HCT116 (cell line): ENCODE data around the gene ZNF382. TPM values are rescaled to one million over a fixed set of nuclear protein-coding genes. Genes with fewer than 3 reads are reported as not detected.

ENCODE experiments used
- ATAC-seq: fragments of 200-7000 bp; cut with Tn5 transposase; 2 replicates; pipeline ENCODE4 v1.9.1; 2020; ENCODE audit warnings: mild to moderate bottlenecking, moderate library complexity
- BruUV-seq: library from RNA; stranded (reverse); fragments of 400-500 nt; replicated peaks from 2 replicates; lab custom pipeline; 2021; lab: Mats Ljungman, UMichigan
- CTCF ChIA-PET: fragments of 300-600 bp; sonication (Branson Sonifier 250); formaldehyde crosslinking; loops from one replicate; lab custom pipeline; 2021; ENCODE audit warnings: antibody characterized with exemption; lab: Charles Lee
- POLR2A ChIA-PET: fragments of 300-600, 350-600 bp; sonication (Branson Sonifier 250); formaldehyde crosslinking; loops from one replicate; lab custom pipeline; 2021; ENCODE audit warnings: antibody characterized with exemption; lab: Charles Lee
- RAD21 ChIA-PET, 2 experiments: fragments of 300-600 bp; sonication (Branson Sonifier 250); formaldehyde crosslinking; loops; one replicate each; lab custom pipeline; 2023; ENCODE audit warnings: low total read pairs in 2 of 2; ENCODE audit not compliant: uncharacterized antibody in 2 of 2, unreplicated experiment in 2 of 2, low non-redundant PET in 1 of 2; lab: Charles Lee
- DNase-seq: peaks from one replicate; pipeline ENCODE4 v3.0.0-alpha.2; 2010; ENCODE audit warnings: low read depth, low spot score
- H2AFZ ChIP-seq: fragments of 200-600 bp; shearing (Covaris generic), sonication (generic); 2 replicates; pipeline ENCODE4 v1.6.1; 2017; ENCODE audit warnings: low read depth, mixed run types, mixed read lengths, antibody characterized with exemption, low read length; ENCODE audit not compliant: poor library complexity, severe bottlenecking
- H3K27ac ChIP-seq: 2 replicates; pipeline ENCODE4 v1.5.1; 2012; ENCODE audit warnings: low read depth, low read length
- H3K27me3 ChIP-seq: fragments of 200-600 bp; sonication (generic); 2 replicates; pipeline ENCODE4 v1.6.1; 2016; ENCODE audit warnings: mixed run types, low read length, mixed read lengths; ENCODE audit not compliant: insufficient read depth
- H3K36me3 ChIP-seq, 2 experiments: fragments of 200-500 bp in 1 of 2; fragments of 200-600 bp in 1 of 2; sonication (Bioruptor generic) in 1 of 2; sonication (generic) in 1 of 2; 2 replicates each; pipeline versions ENCODE4 v1.5.1 to v1.6.1; 2014 to 2016; ENCODE audit warnings: low read length in 2 of 2, inconsistent platforms in 1 of 2, mixed read lengths in 1 of 2, mixed run types in 1 of 2; ENCODE audit not compliant: insufficient read depth in 2 of 2, control insufficient read depth in 1 of 2
- H3K4me1 ChIP-seq, 2 experiments: fragments of 200-600 bp in 1 of 2; sonication (generic) in 1 of 2; 2 replicates each; pipeline versions ENCODE4 v1.5.1 to v1.6.1; 2012 to 2017; ENCODE audit warnings: low read length in 2 of 2, inconsistent platforms in 1 of 2, mild to moderate bottlenecking in 1 of 2, mixed read lengths in 1 of 2, mixed run types in 1 of 2, moderate library complexity in 1 of 2; ENCODE audit not compliant: insufficient read depth in 2 of 2, control insufficient read depth in 1 of 2
- H3K4me2 ChIP-seq: fragments of 200-600 bp; sonication (generic); 2 replicates; pipeline ENCODE4 v1.6.1; 2017; ENCODE audit warnings: mixed run types, low read length, mixed read lengths
- H3K4me3 ChIP-seq, 2 experiments: fragments of 200-600 bp in 1 of 2; sonication (generic) in 1 of 2; replicated peaks in 1 of 2; 2 replicates each; pipeline ENCODE4 v1.5.1; 2011 to 2016; ENCODE audit warnings: low read length in 2 of 2, control low read depth in 1 of 2, low read depth in 1 of 2, mild to moderate bottlenecking in 1 of 2, mixed read lengths in 1 of 2, mixed run types in 1 of 2
- H3K79me2 ChIP-seq: fragments of 200-600 bp; sonication (generic); 2 replicates; pipeline ENCODE4 v1.6.1; 2017; ENCODE audit warnings: mild to moderate bottlenecking, mixed run types, low read length, moderate library complexity, mixed read lengths; ENCODE audit not compliant: insufficient read depth
- H3K9ac ChIP-seq: fragments of 200-600 bp; sonication (generic); 2 replicates; pipeline ENCODE4 v1.6.1; 2016; ENCODE audit warnings: low read length, mixed read lengths
- H3K9me2 ChIP-seq: fragments of 200-600 bp; sonication (generic), shearing (Covaris generic); 2 replicates; pipeline ENCODE4 v1.6.1; 2017; ENCODE audit warnings: mixed run types, mild to moderate bottlenecking, moderate library complexity; ENCODE audit not compliant: insufficient read depth
- H3K9me3 ChIP-seq, 2 experiments: fragments of 200-500 bp in 1 of 2; fragments of 200-600 bp in 1 of 2; sonication (Bioruptor generic) in 1 of 2; sonication (generic) in 1 of 2; 2 replicates each; pipeline ENCODE4 v1.6.1; 2014 to 2017; ENCODE audit warnings: low read length in 2 of 2, mixed read lengths in 2 of 2, inconsistent platforms in 1 of 2, low read depth in 1 of 2, mild to moderate bottlenecking in 1 of 2, mixed run types in 1 of 2, moderate library complexity in 1 of 2; ENCODE audit not compliant: control insufficient read depth in 1 of 2, insufficient read depth in 1 of 2
- H4K20me1 ChIP-seq: fragments of 200-600 bp; sonication (generic), shearing (Covaris generic); 2 replicates; pipeline ENCODE4 v1.6.1; 2017; ENCODE audit warnings: mixed run types, mild to moderate bottlenecking, moderate library complexity; ENCODE audit not compliant: insufficient read depth
- CBX3 ChIP-seq: IDR thresholded peaks from 2 replicates; pipeline ENCODE4 v1.6.1; 2012; ENCODE audit warnings: low read depth
- CTCF ChIP-seq, 3 experiments: fragments of 200-600 bp in 1 of 3; sonication (generic) in 1 of 3; IDR thresholded peaks in 2 of 3; conservative IDR thresholded peaks in 1 of 3; 2 replicates each; pipeline ENCODE4 v1.5.1; 2012 to 2017; ENCODE audit warnings: low read depth in 2 of 3, low read length in 2 of 3, antibody characterized with exemption in 1 of 3, borderline replicate concordance in 1 of 3, control low read depth in 1 of 3, mild to moderate bottlenecking in 1 of 3, mixed read lengths in 1 of 3, mixed run types in 1 of 3, moderate library complexity in 1 of 3; ENCODE audit not compliant: insufficient read depth in 1 of 3
- ELF1 ChIP-seq: IDR thresholded peaks from 2 replicates; pipeline ENCODE4 v1.6.1; 2012; ENCODE audit warnings: low read depth, borderline replicate concordance
- EZH2 ChIP-seq: fragments of 200-600 bp; sonication (generic); IDR thresholded peaks from 2 replicates; pipeline ENCODE4 v1.6.1; 2017; ENCODE audit warnings: antibody characterized with exemption, mixed run types
- EZH2phosphoT487 ChIP-seq: fragments of 200-600 bp; IDR thresholded peaks from 2 replicates; pipeline ENCODE4 v1.6.1; 2018; ENCODE audit warnings: antibody characterized with exemption, borderline replicate concordance
- FOSL1 ChIP-seq: IDR thresholded peaks from 2 replicates; pipeline ENCODE4 v1.6.1; 2012; ENCODE audit warnings: low read depth
- JUND ChIP-seq: IDR thresholded peaks from 2 replicates; pipeline ENCODE4 v1.6.1; 2012
- POLR2A ChIP-seq: IDR thresholded peaks from 2 replicates; pipeline ENCODE4 v1.7.0; 2011; ENCODE audit warnings: borderline replicate concordance; ENCODE audit not compliant: insufficient read depth, insufficient read length; ENCODE audit errors: extremely low read depth
- POLR2AphosphoS5 ChIP-seq: IDR thresholded peaks from 2 replicates; pipeline ENCODE4 v1.6.1; 2011; ENCODE audit warnings: mild to moderate bottlenecking, low read depth, low read length, moderate library complexity
- SIN3A ChIP-seq: IDR thresholded peaks from 2 replicates; pipeline ENCODE4 v1.6.1; 2012; ENCODE audit warnings: low read depth
- SP1 ChIP-seq: IDR thresholded peaks from 2 replicates; pipeline ENCODE4 v1.6.1; 2012; ENCODE audit warnings: low read depth
- TCF7L2 ChIP-seq: IDR thresholded peaks from 2 replicates; pipeline ENCODE4 v1.7.0; 2011; ENCODE audit warnings: borderline replicate concordance, inconsistent platforms; ENCODE audit not compliant: insufficient read depth, insufficient read length; ENCODE audit errors: extremely low read depth
- YY1 ChIP-seq: IDR thresholded peaks from 2 replicates; pipeline ENCODE4 v1.6.1; 2011; ENCODE audit warnings: low read length, low read depth, moderate library complexity, mild to moderate bottlenecking; ENCODE audit not compliant: insufficient replicate concordance; ENCODE audit errors: extremely low read depth
- ZNF274 ChIP-seq: fragments of 200-500 bp; sonication (Bioruptor generic); IDR thresholded peaks from 2 replicates; pipeline ENCODE4 v1.6.1; 2014; ENCODE audit warnings: mild to moderate bottlenecking, low read depth, low read length, inconsistent platforms
- intact Hi-C: fragments of 100-400 bp; cut with micrococcal nuclease; formaldehyde crosslinking; loops from 2 replicates; pipeline ENCODE4 v1.10.0; 2022
- total RNA-seq: library from RNA; stranded (reverse); gene quantifications from one replicate; pipeline ENCODE4 v1.2.1, GENCODE V29; 2021; ENCODE audit not compliant: unreplicated experiment
- TF ChIP-seq, protein P1 (sequence below): IDR thresholded peaks from 2 replicates; pipeline ENCODE4 v1.6.1; 2012
- TF ChIP-seq, protein P2 (sequence below): IDR thresholded peaks from 2 replicates; pipeline ENCODE4 v1.6.1; 2012; ENCODE audit warnings: low read depth

The ZNF382 gene
- total RNA-seq, 1 experiment from 2014 or later: not detected

- no peak overlapping the region for H2AFZ ChIP-seq
- POLR2A ChIA-PET: no interaction called here
- intact Hi-C loops: no loop called here
- H3K9me3 ChIP-seq: peaks cover 7 to 23% of the 10 kb centered on the region in 2 experiments; a peak in 2 of 4 replicates
- ATAC-seq (no peak), DNase-seq (no peak)
- no peak overlapping the region for H3K27ac ChIP-seq
- no TSS peak for BruUV-seq
- CTCF ChIA-PET: no interaction called here
- TF ChIP-seq CTCF (IDR thresholded peaks at IDR 0.05 in 2 of 3, conservative IDR thresholded peaks at IDR 0.05 in 1 of 3; ENCODE audit: borderline replicate concordance in 1 of 3, insufficient read depth in 1 of 3, low read depth in 2 of 3, low read length in 2 of 3): no peak
- no peak for TF ChIP-seq SIN3A
- TF ChIP-seq, protein P1, sequence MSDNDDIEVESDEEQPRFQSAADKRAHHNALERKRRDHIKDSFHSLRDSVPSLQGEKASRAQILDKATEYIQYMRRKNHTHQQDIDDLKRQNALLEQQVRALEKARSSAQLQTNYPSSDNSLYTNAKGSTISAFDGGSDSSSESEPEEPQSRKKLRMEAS: no peak
- no peak for TF ChIP-seq EZH2phosphoT487
- no peak for TF ChIP-seq ZNF274
- TF ChIP-seq POLR2AphosphoS5: no peak
- TF ChIP-seq, protein P2, sequence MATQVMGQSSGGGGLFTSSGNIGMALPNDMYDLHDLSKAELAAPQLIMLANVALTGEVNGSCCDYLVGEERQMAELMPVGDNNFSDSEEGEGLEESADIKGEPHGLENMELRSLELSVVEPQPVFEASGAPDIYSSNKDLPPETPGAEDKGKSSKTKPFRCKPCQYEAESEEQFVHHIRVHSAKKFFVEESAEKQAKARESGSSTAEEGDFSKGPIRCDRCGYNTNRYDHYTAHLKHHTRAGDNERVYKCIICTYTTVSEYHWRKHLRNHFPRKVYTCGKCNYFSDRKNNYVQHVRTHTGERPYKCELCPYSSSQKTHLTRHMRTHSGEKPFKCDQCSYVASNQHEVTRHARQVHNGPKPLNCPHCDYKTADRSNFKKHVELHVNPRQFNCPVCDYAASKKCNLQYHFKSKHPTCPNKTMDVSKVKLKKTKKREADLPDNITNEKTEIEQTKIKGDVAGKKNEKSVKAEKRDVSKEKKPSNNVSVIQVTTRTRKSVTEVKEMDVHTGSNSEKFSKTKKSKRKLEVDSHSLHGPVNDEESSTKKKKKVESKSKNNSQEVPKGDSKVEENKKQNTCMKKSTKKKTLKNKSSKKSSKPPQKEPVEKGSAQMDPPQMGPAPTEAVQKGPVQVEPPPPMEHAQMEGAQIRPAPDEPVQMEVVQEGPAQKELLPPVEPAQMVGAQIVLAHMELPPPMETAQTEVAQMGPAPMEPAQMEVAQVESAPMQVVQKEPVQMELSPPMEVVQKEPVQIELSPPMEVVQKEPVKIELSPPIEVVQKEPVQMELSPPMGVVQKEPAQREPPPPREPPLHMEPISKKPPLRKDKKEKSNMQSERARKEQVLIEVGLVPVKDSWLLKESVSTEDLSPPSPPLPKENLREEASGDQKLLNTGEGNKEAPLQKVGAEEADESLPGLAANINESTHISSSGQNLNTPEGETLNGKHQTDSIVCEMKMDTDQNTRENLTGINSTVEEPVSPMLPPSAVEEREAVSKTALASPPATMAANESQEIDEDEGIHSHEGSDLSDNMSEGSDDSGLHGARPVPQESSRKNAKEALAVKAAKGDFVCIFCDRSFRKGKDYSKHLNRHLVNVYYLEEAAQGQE: no peak
- TF ChIP-seq TCF7L2: no peak
- no peak for TF ChIP-seq POLR2A
- no peak for TF ChIP-seq YY1
- TF ChIP-seq EZH2: no peak
- no peak for TF ChIP-seq FOSL1
- TF ChIP-seq ELF1: no peak
- no peak for TF ChIP-seq JUND
- no peak for TF ChIP-seq CBX3
- no peak for TF ChIP-seq SP1
- H4K20me1 ChIP-seq: no peaks in the 10 kb centered on the region
- H3K79me2 ChIP-seq: no peaks in the 10 kb centered on the region
- H3K36me3 ChIP-seq: no peaks in the 10 kb centered on the region
- H3K9ac ChIP-seq: no peak overlapping the region
- no peaks in the 10 kb centered on the region for H3K9me2 ChIP-seq
- RAD21 ChIA-PET: no interaction called here
- no peak overlapping the region for H3K4me2 ChIP-seq
- no peak overlapping the region for H3K4me3 ChIP-seq
- H3K27me3 ChIP-seq: no peaks in the 10 kb centered on the region
- H3K4me1 ChIP-seq: no peaks in the 10 kb centered on the region
Observed at GRCh38 chr19:36604656-36605100, 435 bp upstream of the ZNF382 start.
